Measurements from ENCODE around the gene CDH11. TPM values are rescaled to one million over a fixed set of nuclear protein-coding genes. Genes with fewer than 3 reads are reported as not detected.
A peak's percentile ranks its signal among the peaks of the same experiment; 100 is the strongest.

Gene CDH11
- total RNA-seq, 3 donors from 2014 or later: 6.4 to 24.7 (median 12.6) TPM

- TF ChIP-seq CTCF (IDR thresholded peaks at IDR 0.05): no peak
- intact Hi-C loops (cut with DNase I, micrococcal nuclease): no loop called here
- Histone ChIP-seq H3K9me3 (no peaks in the 10 kb centered on the region), H3K36me3 (ENCODE audit: low read depth) (no peaks in the 10 kb centered on the region), H3K4me3 (no peak overlapping the region), H3K4me1 (ENCODE audit: low read depth) (no peaks in the 10 kb centered on the region)
- DNase-seq (no peak), ATAC-seq (peak; percentile 13)
Observed at GRCh38 chr16:65012357-65012756, 109.5 kb downstream of the CDH11 start.

DNA sequence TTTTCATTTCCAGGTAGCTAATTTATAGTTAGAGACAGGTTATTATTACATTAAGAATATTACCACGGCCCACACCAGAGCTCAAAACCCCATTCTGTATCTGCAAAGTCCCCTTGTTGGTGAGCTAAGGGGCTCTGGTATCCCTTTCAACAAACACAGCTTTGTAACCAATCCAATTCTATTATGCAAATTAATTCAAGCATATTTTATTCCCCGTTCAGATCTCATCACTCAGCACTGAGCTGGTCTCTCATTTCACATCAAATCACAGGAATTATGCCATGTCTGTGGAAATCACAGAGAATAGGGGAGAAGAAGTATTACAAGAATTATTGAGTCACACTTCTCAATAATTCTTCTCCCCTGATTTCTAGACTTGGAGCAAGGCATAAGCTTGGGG, 111.7 kb downstream of the CDH11 start:
- ATAC-seq (no peak), DNase-seq (no peak)
- TF ChIP-seq CTCF (IDR thresholded peaks at IDR 0.05): no peak
- Histone ChIP-seq H3K9me3 (no peaks in the 10 kb centered on the region), H3K36me3 (ENCODE audit: low read depth) (no peaks in the 10 kb centered on the region), H3K4me3 (no peak overlapping the region), H3K4me1 (ENCODE audit: low read depth) (no peaks in the 10 kb centered on the region)
- intact Hi-C loops (cut with DNase I, micrococcal nuclease): no loop called here

GRCh38 chr16:65005696-65006095, 116.2 kb downstream of the CDH11 start:
- intact Hi-C loops (cut with DNase I, micrococcal nuclease): no loop called here
- ATAC-seq: no peak

DNA sequence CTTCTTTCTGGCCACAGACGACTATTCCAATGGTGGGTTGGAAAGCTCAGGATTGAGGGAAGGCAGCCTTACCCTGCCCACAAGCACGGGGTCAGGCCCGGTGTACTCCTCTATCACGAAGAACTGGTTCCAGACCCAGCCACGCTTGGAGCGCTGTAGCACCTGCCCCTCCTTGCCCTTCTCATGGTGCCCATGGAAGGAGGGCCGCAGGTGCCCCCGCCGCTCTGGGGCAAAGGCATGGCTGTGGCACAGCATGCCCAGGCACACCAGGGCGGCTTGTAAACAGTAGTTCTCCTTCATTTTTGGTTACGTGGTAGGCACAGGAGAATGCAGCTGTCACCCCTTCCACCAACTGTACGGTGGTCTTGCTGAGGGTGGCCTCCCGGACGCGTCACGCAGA, 117.3 kb downstream of the CDH11 start:
- ATAC-seq (no peak), DNase-seq (no peak)
- H3K9me3 ChIP-seq: no peaks in the 10 kb centered on the region
- H3K4me1 ChIP-seq (ENCODE audit: low read depth): no peaks in the 10 kb centered on the region
- no peak for TF ChIP-seq CTCF (IDR thresholded peaks at IDR 0.05)
- intact Hi-C loops (cut with DNase I, micrococcal nuclease): no loop called here
- no peak overlapping the region for H3K4me3 ChIP-seq
- no peaks in the 10 kb centered on the region for H3K36me3 ChIP-seq (ENCODE audit: low read depth)

More at GRCh38 chr16:65005696-65006095, 116.2 kb downstream of the CDH11 start:
- H3K36me3 ChIP-seq (ENCODE audit: low read depth): no peaks in the 10 kb centered on the region
- no peak for TF ChIP-seq CTCF (IDR thresholded peaks at IDR 0.05)
- H3K4me1 ChIP-seq (ENCODE audit: low read depth): no peaks in the 10 kb centered on the region
- no peak for DNase-seq
- no peaks in the 10 kb centered on the region for H3K9me3 ChIP-seq
- no peak overlapping the region for H3K4me3 ChIP-seq

- no peaks in the 10 kb centered on the region for H3K9me3 ChIP-seq
- DNase-seq (no peak), ATAC-seq (no peak)
- H3K4me1 ChIP-seq (ENCODE audit: low read depth): no peaks in the 10 kb centered on the region
- no peak overlapping the region for H3K4me3 ChIP-seq
- intact Hi-C loops (cut with DNase I, micrococcal nuclease): no loop called here
- TF ChIP-seq CTCF (IDR thresholded peaks at IDR 0.05): no peak
- H3K36me3 ChIP-seq (ENCODE audit: low read depth): no peaks in the 10 kb centered on the region
Observed at GRCh38 chr16:65003621-65004020, 118.2 kb downstream of the CDH11 start.

- no peak for DNase-seq
- Histone ChIP-seq H3K4me1 (ENCODE audit: low read depth) (no peaks in the 10 kb centered on the region), H3K9me3 (no peaks in the 10 kb centered on the region), H3K4me3 (no peak overlapping the region), H3K36me3 (ENCODE audit: low read depth) (no peaks in the 10 kb centered on the region)
- intact Hi-C loops (cut with DNase I, micrococcal nuclease): no loop called here
- TF ChIP-seq CTCF (IDR thresholded peaks at IDR 0.05): no peak
- no peak for ATAC-seq
Observed at GRCh38 chr16:65002265-65002664, 119.6 kb downstream of the CDH11 start.

Measured in mucosa of descending colon (tissue), 3 donors.